Neural cell (in vitro differentiated cells): ENCODE results near the gene BLOC1S3. TPM values are rescaled to one million over a fixed set of nuclear protein-coding genes. Genes with fewer than 3 reads are reported as not detected.

Source experiments
- H2AFZ ChIP-seq: fragments of 200-600, 300-800 bp; sonication (generic), shearing (Covaris generic); 2 replicates; pipeline ENCODE4 v1.6.0; 2014; ENCODE audit warnings: low read depth, mild to moderate bottlenecking, antibody characterized with exemption, low read length, moderate library complexity
- H3F3A ChIP-seq: fragments of 200-600 bp; shearing (Covaris generic); 2 replicates; pipeline ENCODE4 v1.6.1; 2016; ENCODE audit warnings: mild to moderate bottlenecking, moderate library complexity, mixed read lengths, antibody characterized with exemption, low read length; ENCODE audit not compliant: insufficient read depth, poor library complexity, severe bottlenecking
- H3K27ac ChIP-seq: fragments of 200-600, 300-800 bp; sonication (generic), shearing (Covaris generic); 2 replicates; pipeline ENCODE4 v1.5.1; 2014; ENCODE audit warnings: mild to moderate bottlenecking, low read length, moderate library complexity
- H3K27me3 ChIP-seq: fragments of 300-800, 200-600 bp; sonication (generic), shearing (Covaris generic); 2 replicates; pipeline ENCODE4 v1.6.0; 2014; ENCODE audit warnings: mild to moderate bottlenecking, low read depth, low read length, moderate library complexity; ENCODE audit not compliant: insufficient read depth
- H3K36me3 ChIP-seq: fragments of 300-800, 200-600 bp; sonication (generic), shearing (Covaris generic); 2 replicates; pipeline ENCODE4 v1.5.1; 2014; ENCODE audit warnings: mild to moderate bottlenecking, antibody characterized with exemption, low read length, moderate library complexity; ENCODE audit not compliant: insufficient read depth
- H3K4me2 ChIP-seq: fragments of 300-800, 200-600 bp; sonication (generic), shearing (Covaris generic); 2 replicates; pipeline ENCODE4 v1.6.0; 2014; ENCODE audit warnings: mild to moderate bottlenecking, low read length
- H3K4me3 ChIP-seq: fragments of 300-800, 200-600 bp; sonication (generic), shearing (Covaris generic); 2 replicates; pipeline ENCODE4 v1.5.1; 2014; ENCODE audit warnings: mild to moderate bottlenecking, low read length, moderate library complexity
- H3K79me2 ChIP-seq: fragments of 200-600 bp; shearing (Covaris generic); replicated peaks from 2 replicates; pipeline ENCODE4 v1.6.0; 2014; ENCODE audit warnings: mild to moderate bottlenecking, low read length, moderate library complexity; ENCODE audit not compliant: insufficient read depth
- H3K9ac ChIP-seq: fragments of 300-800, 200-600 bp; sonication (generic), shearing (Covaris generic); 2 replicates; pipeline ENCODE4 v1.6.1; 2016; ENCODE audit warnings: mild to moderate bottlenecking, low read length, mixed read lengths
- H3K9me2 ChIP-seq: fragments of 200-600 bp; shearing (Covaris generic); 2 replicates; pipeline ENCODE4 v1.6.1; 2016; ENCODE audit warnings: mild to moderate bottlenecking, low read length, mixed read lengths; ENCODE audit not compliant: insufficient read depth
- H3K9me3 ChIP-seq: fragments of 200-600, 300-800 bp; sonication (generic), shearing (Covaris generic); 2 replicates; pipeline ENCODE4 v1.6.1; 2016; ENCODE audit warnings: mild to moderate bottlenecking, mixed run types, low read length, moderate library complexity, mixed read lengths
- H4K20me1 ChIP-seq: fragments of 200-600 bp; shearing (Covaris generic); 2 replicates; pipeline ENCODE4 v1.6.1; 2016; ENCODE audit warnings: mild to moderate bottlenecking, mixed run types; ENCODE audit not compliant: insufficient read depth
- CTCF ChIP-seq: fragments of 450-650 bp; IDR thresholded peaks from 2 replicates; pipeline ENCODE4 v1.5.1; 2014; ENCODE audit warnings: antibody characterized with exemption, mild to moderate bottlenecking, moderate library complexity; ENCODE audit not compliant: poor library complexity, severe bottlenecking
- EP300 ChIP-seq: fragments of 450-650 bp; conservative IDR thresholded peaks from 2 replicates; pipeline ENCODE4 v1.6.1; 2014; ENCODE audit warnings: antibody characterized with exemption, mild to moderate bottlenecking, moderate library complexity; ENCODE audit not compliant: poor library complexity, severe bottlenecking
- EZH2 ChIP-seq: fragments of 200-600, 300-800 bp; shearing (Covaris generic), sonication (generic); IDR thresholded peaks from 2 replicates; pipeline ENCODE4 v1.6.1; 2014; ENCODE audit warnings: antibody characterized with exemption, low read length, borderline replicate concordance, mild to moderate bottlenecking; ENCODE audit not compliant: insufficient read depth, poor library complexity, severe bottlenecking
- MXI1 ChIP-seq: fragments of 450-650 bp; conservative IDR thresholded peaks from 2 replicates; pipeline ENCODE4 v1.6.1; 2014; ENCODE audit warnings: antibody characterized with exemption, mild to moderate bottlenecking; ENCODE audit not compliant: poor library complexity, severe bottlenecking
- POLR2AphosphoS5 ChIP-seq: IDR thresholded peaks from 2 replicates; pipeline ENCODE4 v1.6.1; 2012
- RAD21 ChIP-seq: fragments of 450-650 bp; conservative IDR thresholded peaks from 2 replicates; pipeline ENCODE4 v1.6.1; 2014; ENCODE audit warnings: antibody characterized with exemption, mild to moderate bottlenecking, moderate library complexity
- REST ChIP-seq: IDR thresholded peaks from 2 replicates; pipeline ENCODE4 v1.6.1; 2012; ENCODE audit warnings: borderline replicate concordance
- SMC3 ChIP-seq: fragments of 450-650 bp; conservative IDR thresholded peaks from 2 replicates; pipeline ENCODE4 v1.6.1; 2014; ENCODE audit warnings: antibody characterized with exemption, mild to moderate bottlenecking, moderate library complexity; ENCODE audit not compliant: poor library complexity
- TAF1 ChIP-seq: IDR thresholded peaks from 2 replicates; pipeline ENCODE4 v1.6.1; 2012; ENCODE audit warnings: low read depth
- polyA plus RNA-seq: library from polyadenylated mRNA; depleted of rRNA; stranded (reverse); fragments of >200 nt; gene quantifications from 2 replicates; pipeline ENCODE4 v1.2.3, GENCODE V29; 2014

Gene BLOC1S3
- polyA plus RNA-seq, 1 donor from 2014 or later, result 1.8 TPM

- no peak overlapping the region for H3K27ac ChIP-seq
- no peaks in the 10 kb centered on the region for H3K27me3 ChIP-seq
- TF ChIP-seq SMC3 (no peak), POLR2AphosphoS5 (no peak), EZH2 (no peak), MXI1 (no peak), TAF1 (no peak), EP300 (no peak), REST (no peak), RAD21 (no peak), CTCF (no peak)
- no peak overlapping the region for H3K4me2 ChIP-seq
- no peak overlapping the region for H2AFZ ChIP-seq
- no peaks in the 10 kb centered on the region for H4K20me1 ChIP-seq
- H3K9ac ChIP-seq, result no peak overlapping the region
- no peaks in the 10 kb centered on the region for H3K36me3 ChIP-seq
- no peak overlapping the region for H3K4me3 ChIP-seq
- H3K9me2 ChIP-seq, result no peaks in the 10 kb centered on the region
- H3K79me2 ChIP-seq, result no peaks in the 10 kb centered on the region
- H3F3A ChIP-seq, result no peaks in the 10 kb centered on the region
- no peaks in the 10 kb centered on the region for H3K9me3 ChIP-seq
These were observed 11.8 kb upstream of the BLOC1S3 start for GRCh38 chr19:45166723-45167252.

- Histone ChIP-seq H3K27me3 (no peaks in the 10 kb centered on the region), H4K20me1 (no peaks in the 10 kb centered on the region), H3F3A (no peaks in the 10 kb centered on the region), H3K9me2 (no peaks in the 10 kb centered on the region), H3K79me2 (no peaks in the 10 kb centered on the region), H3K9me3 (no peaks in the 10 kb centered on the region), H3K36me3 (no peaks in the 10 kb centered on the region), H3K9ac (no peak overlapping the region), H3K4me3 (no peak overlapping the region), H3K27ac (no peak overlapping the region), H3K4me2 (no peak overlapping the region), H2AFZ (no peak overlapping the region)
- TF ChIP-seq SMC3, result no peak
- no peak for TF ChIP-seq CTCF
- no peak for TF ChIP-seq REST
- no peak for TF ChIP-seq RAD21
- TF ChIP-seq MXI1, result no peak
- no peak for TF ChIP-seq POLR2AphosphoS5
- no peak for TF ChIP-seq EZH2
These were observed 9.7 kb upstream of the BLOC1S3 start for GRCh38 chr19:45168767-45169351.
